SK-N-SH (cell line): ENCODE measurements around the gene NKX1-1. TPM values are rescaled to one million over a fixed set of nuclear protein-coding genes. Genes with fewer than 3 reads are reported as not detected.

Experiments used
- CTCF ChIA-PET: fragments of 300-600, 350-600 bp; formaldehyde crosslinking; extraction: SDS; loops from one replicate; lab custom pipeline; 2021; lab: Yijun Ruan, JAX
- POLR2A ChIA-PET: fragments of 350-600 bp; sonication (Branson Sonifier 250); formaldehyde crosslinking; extraction: SDS; loops from one replicate; lab custom pipeline; 2020; ENCODE audit warnings: antibody characterized with exemption, inconsistent platforms; lab: Yijun Ruan, JAX
- DNase-seq: peaks from one replicate; pipeline ENCODE4 v3.0.0; 2012
- H2AFZ ChIP-seq: fragments of 200-600 bp; sonication (generic); 2 replicates; pipeline ENCODE4 v1.8.1; 2016; ENCODE audit warnings: antibody characterized with exemption, mild to moderate bottlenecking, low read depth
- H3F3A ChIP-seq: fragments of 200-600 bp; sonication (generic); replicated peaks from 2 replicates; pipeline ENCODE3; 2016; ENCODE audit warnings: antibody characterized with exemption, mild to moderate bottlenecking; ENCODE audit not compliant: insufficient read depth
- H3K27ac ChIP-seq, 2 experiments: fragments of 200-500 bp in 1 of 2; fragments of 200-600 bp in 1 of 2; sonication (Bioruptor generic) in 1 of 2; sonication (generic), shearing (Covaris generic) in 1 of 2; 2 replicates each; pipeline versions ENCODE4 v1.5.1 to v1.6.1; 2014 to 2016; ENCODE audit warnings: low read depth in 2 of 2, inconsistent platforms in 1 of 2, low read length in 1 of 2, mild to moderate bottlenecking in 1 of 2, mixed read lengths in 1 of 2
- H3K27me3 ChIP-seq: fragments of 200-600 bp; sonication (generic), shearing (Covaris generic); 2 replicates; pipeline ENCODE4 v1.6.1; 2016; ENCODE audit warnings: mixed run types; ENCODE audit not compliant: insufficient read depth
- H3K36me3 ChIP-seq, 2 experiments: fragments of 200-500 bp in 1 of 2; fragments of 200-600 bp in 1 of 2; sonication (Bioruptor generic) in 1 of 2; sonication (generic) in 1 of 2; replicated peaks in 1 of 2; 2 replicates each; pipeline versions ENCODE3 to v1.5.1; 2014 to 2016; ENCODE audit warnings: low read length in 1 of 2, mild to moderate bottlenecking in 1 of 2; ENCODE audit not compliant: insufficient read depth in 2 of 2, control insufficient read depth in 1 of 2
- H3K4me1 ChIP-seq, 2 experiments: fragments of 200-500 bp in 1 of 2; fragments of 200-600 bp in 1 of 2; sonication (Bioruptor generic) in 1 of 2; sonication (generic), shearing (Covaris generic) in 1 of 2; 2 replicates each; pipeline versions ENCODE4 v1.5.1 to v1.6.1; 2014 to 2016; ENCODE audit warnings: low read depth in 1 of 2, low read length in 1 of 2, mixed run types in 1 of 2; ENCODE audit not compliant: insufficient read depth in 2 of 2, control insufficient read depth in 1 of 2
- H3K4me2 ChIP-seq: fragments of 200-600 bp; sonication (generic), shearing (Covaris generic); 2 replicates; pipeline ENCODE4 v1.6.1; 2017; ENCODE audit warnings: mixed run types
- H3K4me3 ChIP-seq, 2 experiments: fragments of 200-500 bp in 1 of 2; fragments of 200-600 bp in 1 of 2; sonication (Bioruptor generic) in 1 of 2; sonication (generic), shearing (Covaris generic) in 1 of 2; 2 replicates each; pipeline versions ENCODE4 v1.5.1 to v1.8.1; 2014 to 2016; ENCODE audit warnings: low read depth in 2 of 2, inconsistent platforms in 1 of 2, low read length in 1 of 2, mild to moderate bottlenecking in 1 of 2, mixed read lengths in 1 of 2, moderate library complexity in 1 of 2
- H3K79me2 ChIP-seq: fragments of 200-600 bp; sonication (generic); 2 replicates; pipeline ENCODE4 v1.8.1; 2017; ENCODE audit warnings: mild to moderate bottlenecking; ENCODE audit not compliant: insufficient read depth
- H3K9ac ChIP-seq: fragments of 200-600 bp; sonication (generic); 2 replicates; pipeline ENCODE4 v1.6.1; 2017; ENCODE audit warnings: mixed run types
- H3K9me2 ChIP-seq: fragments of 200-600 bp; sonication (generic); 2 replicates; pipeline ENCODE4 v1.6.1; 2017; ENCODE audit warnings: mixed run types
- H3K9me3 ChIP-seq: fragments of 200-600 bp; sonication (generic); 2 replicates; pipeline ENCODE4 v1.6.1; 2017; ENCODE audit warnings: mixed run types, mild to moderate bottlenecking, moderate library complexity
- H4K20me1 ChIP-seq: fragments of 200-600 bp; sonication (generic); 2 replicates; pipeline ENCODE4 v1.6.1; 2017; ENCODE audit warnings: mild to moderate bottlenecking, mixed run types; ENCODE audit not compliant: insufficient read depth
- CHD2 ChIP-seq: fragments of 150-350 bp; IDR thresholded peaks from 2 replicates; pipeline ENCODE4 v1.6.1; 2018; ENCODE audit warnings: low read length; ENCODE audit not compliant: partially characterized antibody
- CTCF ChIP-seq: fragments of 200-600 bp; sonication (generic); IDR thresholded peaks from 2 replicates; pipeline ENCODE4 v1.6.1; 2017; ENCODE audit warnings: antibody characterized with exemption, mild to moderate bottlenecking, moderate library complexity
- EZH2phosphoT487 ChIP-seq: fragments of 200-600 bp; sonication (generic); IDR thresholded peaks from 2 replicates; pipeline ENCODE4 v1.6.1; 2017; ENCODE audit warnings: low read depth, mixed run types, mild to moderate bottlenecking, antibody characterized with exemption, moderate library complexity, borderline replicate concordance
- FOSL2 ChIP-seq: IDR thresholded peaks from 2 replicates; pipeline ENCODE4 v1.4.0; 2012; ENCODE audit warnings: low read depth, mild to moderate bottlenecking, moderate library complexity, borderline replicate concordance
- GABPA ChIP-seq: IDR thresholded peaks from 2 replicates; pipeline ENCODE4 v1.4.0; 2012; ENCODE audit warnings: low read depth, mild to moderate bottlenecking
- GATA2 ChIP-seq: sonication (generic); formaldehyde crosslinking; IDR thresholded peaks from 2 replicates; pipeline ENCODE4 v1.5.0; 2020; ENCODE audit warnings: mild to moderate bottlenecking, missing genetic modification reagents
- MXI1 ChIP-seq: IDR thresholded peaks from 2 replicates; pipeline ENCODE4 v1.6.1; 2012; ENCODE audit warnings: mild to moderate bottlenecking, low read depth, low read length, improper control_type of control experiment
- NFIC ChIP-seq: IDR thresholded peaks from 2 replicates; pipeline ENCODE4 v1.4.0; 2012; ENCODE audit warnings: borderline replicate concordance
- POLR2AphosphoS5 ChIP-seq: IDR thresholded peaks from 2 replicates; pipeline ENCODE4 v1.6.1; 2012; ENCODE audit warnings: low read depth, low read length
- RAD21 ChIP-seq: IDR thresholded peaks from 2 replicates; pipeline ENCODE4 v1.6.1; 2012; ENCODE audit warnings: mild to moderate bottlenecking, low read length
- RFX5 ChIP-seq: IDR thresholded peaks from 2 replicates; pipeline ENCODE4 v1.6.1; 2012; ENCODE audit warnings: mild to moderate bottlenecking, improper control_type of control experiment, low read length
- SIN3A ChIP-seq: IDR thresholded peaks from 2 replicates; pipeline ENCODE4 v1.6.1; 2012; ENCODE audit warnings: low read depth, mild to moderate bottlenecking, low read length, moderate library complexity, borderline replicate concordance
- TCF12 ChIP-seq: IDR thresholded peaks from 2 replicates; pipeline ENCODE4 v1.4.0; 2012
- WGBS: methylation state at CpG from one replicate; pipeline ENCODE4 v1.1.6; 2017; ENCODE audit warnings: low lambda C conversion rate; 5-methylcytosine and 5-hydroxymethylcytosine counted together
- polyA plus RNA-seq, 3 experiments: library from polyadenylated mRNA; depleted of rRNA; stranded (reverse); fragments of >200 nt; gene quantifications; 2 replicates each; pipeline ENCODE4 v1.2.3, GENCODE V29; 2012
- TF ChIP-seq, protein P1 (sequence below): IDR thresholded peaks from 2 replicates; pipeline ENCODE4 v1.4.0; 2012; ENCODE audit warnings: low read depth, borderline replicate concordance
- TF ChIP-seq, protein P2 (sequence below): fragments of 150-350 bp; IDR thresholded peaks from 2 replicates; pipeline ENCODE4 v1.6.1; 2016; ENCODE audit warnings: mild to moderate bottlenecking, low read depth, low read length
- TF ChIP-seq, protein P3 (sequence below): fragments of 150-350 bp; IDR thresholded peaks from 2 replicates; pipeline ENCODE4 v1.6.1; 2017; ENCODE audit warnings: antibody characterized with exemption, low read length, low read depth, borderline replicate concordance

NKX1-1 gene
- polyA plus RNA-seq, 1 of the 3 experiments (the other 2 are of a cell fraction), result not detected

- ChIA-PET CTCF (no interaction called here), POLR2A (no interaction called here)
- peak; percentile 5 for DNase-seq
- Histone ChIP-seq H3K27ac (no peak overlapping the region), H3K4me1 (no peaks in the 10 kb centered on the region), H3K27me3 (no peaks in the 10 kb centered on the region; the same call in 1 of the 2 replicates), H3K4me3 (no peak overlapping the region), H2AFZ (no peak overlapping the region), H3K9me3 (no peaks in the 10 kb centered on the region), H3K4me2 (no peak overlapping the region), H3K79me2 (no peaks in the 10 kb centered on the region), H3K9me2 (no peaks in the 10 kb centered on the region), H4K20me1 (no peaks in the 10 kb centered on the region), H3K9ac (no peak overlapping the region), H3F3A (no peaks in the 10 kb centered on the region), H3K36me3 (no peaks in the 10 kb centered on the region)
- TF ChIP-seq, protein P1, sequence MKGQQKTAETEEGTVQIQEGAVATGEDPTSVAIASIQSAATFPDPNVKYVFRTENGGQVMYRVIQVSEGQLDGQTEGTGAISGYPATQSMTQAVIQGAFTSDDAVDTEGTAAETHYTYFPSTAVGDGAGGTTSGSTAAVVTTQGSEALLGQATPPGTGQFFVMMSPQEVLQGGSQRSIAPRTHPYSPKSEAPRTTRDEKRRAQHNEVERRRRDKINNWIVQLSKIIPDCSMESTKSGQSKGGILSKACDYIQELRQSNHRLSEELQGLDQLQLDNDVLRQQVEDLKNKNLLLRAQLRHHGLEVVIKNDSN, result no peak
- no peak for TF ChIP-seq TCF12
- TF ChIP-seq CTCF, result no peak
- TF ChIP-seq, protein P2, sequence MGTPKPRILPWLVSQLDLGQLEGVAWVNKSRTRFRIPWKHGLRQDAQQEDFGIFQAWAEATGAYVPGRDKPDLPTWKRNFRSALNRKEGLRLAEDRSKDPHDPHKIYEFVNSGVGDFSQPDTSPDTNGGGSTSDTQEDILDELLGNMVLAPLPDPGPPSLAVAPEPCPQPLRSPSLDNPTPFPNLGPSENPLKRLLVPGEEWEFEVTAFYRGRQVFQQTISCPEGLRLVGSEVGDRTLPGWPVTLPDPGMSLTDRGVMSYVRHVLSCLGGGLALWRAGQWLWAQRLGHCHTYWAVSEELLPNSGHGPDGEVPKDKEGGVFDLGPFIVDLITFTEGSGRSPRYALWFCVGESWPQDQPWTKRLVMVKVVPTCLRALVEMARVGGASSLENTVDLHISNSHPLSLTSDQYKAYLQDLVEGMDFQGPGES, result no peak
- TF ChIP-seq MXI1, result no peak
- TF ChIP-seq, protein P3, sequence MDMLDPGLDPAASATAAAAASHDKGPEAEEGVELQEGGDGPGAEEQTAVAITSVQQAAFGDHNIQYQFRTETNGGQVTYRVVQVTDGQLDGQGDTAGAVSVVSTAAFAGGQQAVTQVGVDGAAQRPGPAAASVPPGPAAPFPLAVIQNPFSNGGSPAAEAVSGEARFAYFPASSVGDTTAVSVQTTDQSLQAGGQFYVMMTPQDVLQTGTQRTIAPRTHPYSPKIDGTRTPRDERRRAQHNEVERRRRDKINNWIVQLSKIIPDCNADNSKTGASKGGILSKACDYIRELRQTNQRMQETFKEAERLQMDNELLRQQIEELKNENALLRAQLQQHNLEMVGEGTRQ, result no peak
- no peak for TF ChIP-seq GABPA
- TF ChIP-seq EZH2phosphoT487, result no peak
- TF ChIP-seq NFIC, result no peak
- no peak for TF ChIP-seq FOSL2
- TF ChIP-seq RFX5, result no peak
- TF ChIP-seq POLR2AphosphoS5, result no peak
- no peak for TF ChIP-seq SIN3A
- TF ChIP-seq RAD21, result no peak
- no peak for TF ChIP-seq CHD2
- no peak for TF ChIP-seq GATA2 (CRISPR knock-in tag)
- WGBS, result no CpG with 5 or more reads among the region's 3 CpGs
These were observed 45.5 kb upstream of the NKX1-1 start for GRCh38 chr4:1451752-1452122.
